Measurements from ENCODE around the gene NUDT3.

- no peak for TF ChIP-seq CTCF (IDR thresholded peaks at IDR 0.05)
- no peak for TF ChIP-seq POLR2A (IDR thresholded peaks at IDR 0.05)
Measured at GRCh38 chr6:34352305-34352937, 40.0 kb downstream of the NUDT3 start.
